Measurements from ENCODE around the gene USP17L22.
"Not testable (repeated sequence)": the region's sequence is repeated elsewhere in the genome, so short reads cannot be mapped to it uniquely, and the experiment has no call there.

GRCh38 chr4:9230249-9230648, 37.2 kb upstream of the USP17L22 start:
- TF ChIP-seq POLR2A (IDR thresholded peaks at IDR 0.05; ENCODE audit: low read length); GATA1 (IDR thresholded peaks at IDR 0.05; ENCODE audit: low read depth, low read length): not testable (repeated sequence)

Measured in erythroblast (primary cell).